HCT116 (cell line): Measurements from ENCODE around the gene PRRG2. TPM values are rescaled to one million over a fixed set of nuclear protein-coding genes. Genes with fewer than 3 reads are reported as not detected.

Experiments used
- EGR1 ChIP-seq: IDR thresholded peaks from 2 replicates; pipeline ENCODE4 v1.6.1; 2012; ENCODE audit warnings: low read depth
- FOSL1 ChIP-seq: IDR thresholded peaks from 2 replicates; pipeline ENCODE4 v1.6.1; 2012; ENCODE audit warnings: low read depth
- SP1 ChIP-seq: IDR thresholded peaks from 2 replicates; pipeline ENCODE4 v1.6.1; 2012; ENCODE audit warnings: low read depth
- YY1 ChIP-seq: IDR thresholded peaks from 2 replicates; pipeline ENCODE4 v1.6.1; 2011; ENCODE audit warnings: low read length, low read depth, moderate library complexity, mild to moderate bottlenecking; ENCODE audit not compliant: insufficient replicate concordance; ENCODE audit errors: extremely low read depth
- ZFX ChIP-seq: fragments of 450-650 bp; IDR thresholded peaks from 2 replicates; pipeline ENCODE4 v1.6.1; 2017
- total RNA-seq: library from RNA; stranded (reverse); gene quantifications from one replicate; pipeline ENCODE4 v1.2.1, GENCODE V29; 2021; ENCODE audit not compliant: unreplicated experiment
- TF ChIP-seq, protein P1 (sequence below): IDR thresholded peaks from 2 replicates; pipeline ENCODE4 v1.6.1; 2012; ENCODE audit warnings: low read depth
- TF ChIP-seq, protein P2 (sequence below), 3 experiments: fragments of 200-600 bp in 1 of 3; sonication (generic) in 1 of 3; IDR thresholded peaks in 2 of 3; conservative IDR thresholded peaks in 1 of 3; 2 replicates each; pipeline ENCODE4 v1.5.1; 2012 to 2017; ENCODE audit warnings: low read depth in 2 of 3, low read length in 2 of 3, antibody characterized with exemption in 1 of 3, borderline replicate concordance in 1 of 3, control low read depth in 1 of 3, mild to moderate bottlenecking in 1 of 3, mixed read lengths in 1 of 3, mixed run types in 1 of 3, moderate library complexity in 1 of 3; ENCODE audit not compliant: insufficient read depth in 1 of 3

The PRRG2 gene
- total RNA-seq, 1 experiment from 2014 or later = 6.2 TPM

DNA sequence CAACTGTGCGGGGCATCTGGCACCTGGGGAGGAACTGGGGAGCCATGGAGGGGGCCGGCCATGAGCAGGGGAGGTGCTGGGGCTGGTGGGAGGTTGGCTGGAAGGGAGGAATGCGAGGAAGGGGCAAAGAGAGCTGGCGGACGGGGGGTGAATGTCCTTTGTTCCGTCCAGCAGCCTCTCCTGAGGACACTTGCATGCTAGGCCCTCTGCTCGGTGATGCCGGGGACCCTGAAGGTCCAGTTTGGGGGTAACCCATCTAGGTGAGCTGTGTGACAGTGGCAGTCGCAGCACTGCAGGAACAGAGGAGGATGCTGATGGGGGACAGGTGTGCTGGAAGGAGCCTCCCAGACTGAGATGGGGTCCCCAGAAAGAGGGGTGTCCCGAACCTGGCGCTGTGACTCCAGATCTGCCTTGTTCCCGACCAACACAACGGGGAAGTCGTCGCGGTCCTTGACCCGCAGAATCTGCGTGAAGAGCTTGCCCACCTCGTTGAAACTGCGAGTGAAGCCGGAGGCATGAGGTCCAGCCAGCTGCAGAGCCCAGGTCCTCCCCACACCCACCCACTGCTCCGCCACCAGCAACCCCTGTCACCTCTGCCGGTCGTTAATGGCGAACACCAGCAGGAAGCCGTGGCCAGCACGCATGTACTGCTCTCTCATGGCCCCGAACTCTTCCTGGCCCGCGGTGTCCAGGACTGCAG is 55.3 kb downstream of the PRRG2 start (continued):
- TF ChIP-seq, protein P1, sequence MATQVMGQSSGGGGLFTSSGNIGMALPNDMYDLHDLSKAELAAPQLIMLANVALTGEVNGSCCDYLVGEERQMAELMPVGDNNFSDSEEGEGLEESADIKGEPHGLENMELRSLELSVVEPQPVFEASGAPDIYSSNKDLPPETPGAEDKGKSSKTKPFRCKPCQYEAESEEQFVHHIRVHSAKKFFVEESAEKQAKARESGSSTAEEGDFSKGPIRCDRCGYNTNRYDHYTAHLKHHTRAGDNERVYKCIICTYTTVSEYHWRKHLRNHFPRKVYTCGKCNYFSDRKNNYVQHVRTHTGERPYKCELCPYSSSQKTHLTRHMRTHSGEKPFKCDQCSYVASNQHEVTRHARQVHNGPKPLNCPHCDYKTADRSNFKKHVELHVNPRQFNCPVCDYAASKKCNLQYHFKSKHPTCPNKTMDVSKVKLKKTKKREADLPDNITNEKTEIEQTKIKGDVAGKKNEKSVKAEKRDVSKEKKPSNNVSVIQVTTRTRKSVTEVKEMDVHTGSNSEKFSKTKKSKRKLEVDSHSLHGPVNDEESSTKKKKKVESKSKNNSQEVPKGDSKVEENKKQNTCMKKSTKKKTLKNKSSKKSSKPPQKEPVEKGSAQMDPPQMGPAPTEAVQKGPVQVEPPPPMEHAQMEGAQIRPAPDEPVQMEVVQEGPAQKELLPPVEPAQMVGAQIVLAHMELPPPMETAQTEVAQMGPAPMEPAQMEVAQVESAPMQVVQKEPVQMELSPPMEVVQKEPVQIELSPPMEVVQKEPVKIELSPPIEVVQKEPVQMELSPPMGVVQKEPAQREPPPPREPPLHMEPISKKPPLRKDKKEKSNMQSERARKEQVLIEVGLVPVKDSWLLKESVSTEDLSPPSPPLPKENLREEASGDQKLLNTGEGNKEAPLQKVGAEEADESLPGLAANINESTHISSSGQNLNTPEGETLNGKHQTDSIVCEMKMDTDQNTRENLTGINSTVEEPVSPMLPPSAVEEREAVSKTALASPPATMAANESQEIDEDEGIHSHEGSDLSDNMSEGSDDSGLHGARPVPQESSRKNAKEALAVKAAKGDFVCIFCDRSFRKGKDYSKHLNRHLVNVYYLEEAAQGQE = no peak
- TF ChIP-seq EGR1 (no peak), ZFX (no peak), SP1 (no peak), YY1 (no peak), FOSL1 (no peak)
- TF ChIP-seq, protein P2, sequence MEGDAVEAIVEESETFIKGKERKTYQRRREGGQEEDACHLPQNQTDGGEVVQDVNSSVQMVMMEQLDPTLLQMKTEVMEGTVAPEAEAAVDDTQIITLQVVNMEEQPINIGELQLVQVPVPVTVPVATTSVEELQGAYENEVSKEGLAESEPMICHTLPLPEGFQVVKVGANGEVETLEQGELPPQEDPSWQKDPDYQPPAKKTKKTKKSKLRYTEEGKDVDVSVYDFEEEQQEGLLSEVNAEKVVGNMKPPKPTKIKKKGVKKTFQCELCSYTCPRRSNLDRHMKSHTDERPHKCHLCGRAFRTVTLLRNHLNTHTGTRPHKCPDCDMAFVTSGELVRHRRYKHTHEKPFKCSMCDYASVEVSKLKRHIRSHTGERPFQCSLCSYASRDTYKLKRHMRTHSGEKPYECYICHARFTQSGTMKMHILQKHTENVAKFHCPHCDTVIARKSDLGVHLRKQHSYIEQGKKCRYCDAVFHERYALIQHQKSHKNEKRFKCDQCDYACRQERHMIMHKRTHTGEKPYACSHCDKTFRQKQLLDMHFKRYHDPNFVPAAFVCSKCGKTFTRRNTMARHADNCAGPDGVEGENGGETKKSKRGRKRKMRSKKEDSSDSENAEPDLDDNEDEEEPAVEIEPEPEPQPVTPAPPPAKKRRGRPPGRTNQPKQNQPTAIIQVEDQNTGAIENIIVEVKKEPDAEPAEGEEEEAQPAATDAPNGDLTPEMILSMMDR (IDR thresholded peaks at IDR 0.05 in 2 of 3, conservative IDR thresholded peaks at IDR 0.05 in 1 of 3; ENCODE audit: borderline replicate concordance in 1 of 3, insufficient read depth in 1 of 3, low read depth in 2 of 3, low read length in 2 of 3) = no peak
- TF ChIP-seq, all 23 proteins: peak for 0
